Measurements from ENCODE around the gene RABL6. TPM values are rescaled to one million over a fixed set of nuclear protein-coding genes. Genes with fewer than 3 reads are reported as not detected.
A peak's percentile ranks its signal among the peaks of the same experiment; 100 is the strongest.
"Not testable (repeated sequence)": the region's sequence is repeated elsewhere in the genome, so short reads cannot be mapped to it uniquely, and the experiment has no call there.

Gene RABL6
- 100 to 1,000 TPM in 1 of 2 donors, 10 to 100 TPM in 1; 51.5 to 108 TPM for total RNA-seq

GRCh38 chr9:136807281-136808074 is at the start of gene RABL6:
Gene RABL6 (plus strand): TSS chr9:136807948. CDS start chr9:136808197, 249 bp downstream.
- Mint-ChIP-seq H3K27ac (peak within 1 kb of the TSS; percentile 87), H3K4me3 (peak within 1 kb of the TSS; percentile 92), H3K27me3 (no peaks in the 10 kb centered on the region), H3K4me1 (peaks cover 4% of the 10 kb centered on the region), H3K9me3 (no peaks in the 10 kb centered on the region), H3K36me3 (ENCODE audit: low read depth) (peaks cover 24% of the 10 kb centered on the region)
- peak; percentile 92 for ATAC-seq (replicated peaks)

GRCh38 chr9:136759001-136759400 is 48.7 kb upstream of the RABL6 start:
- no peak for ATAC-seq (replicated peaks)
- H3K4me1 Mint-ChIP-seq = no peaks in the 10 kb centered on the region
- no peak overlapping the region for H3K4me3 Mint-ChIP-seq
- H3K36me3 Mint-ChIP-seq (ENCODE audit: low read depth) = no peaks in the 10 kb centered on the region
- peaks cover 4% of the 10 kb centered on the region for H3K27me3 Mint-ChIP-seq
- H3K27ac Mint-ChIP-seq = no peak overlapping the region
- no peaks in the 10 kb centered on the region for H3K9me3 Mint-ChIP-seq

GRCh38 chr9:136759436-136760325 is 48.1 kb upstream of the RABL6 start:
- Mint-ChIP-seq H3K4me1 (no peaks in the 10 kb centered on the region), H3K36me3 (ENCODE audit: low read depth) (no peaks in the 10 kb centered on the region), H3K9me3 (no peaks in the 10 kb centered on the region), H3K27me3 (peaks cover 4% of the 10 kb centered on the region), H3K4me3 (no peak overlapping the region), H3K27ac (no peak overlapping the region)
- no peak for ATAC-seq (replicated peaks)

- Mint-ChIP-seq H3K9me3 (no peaks in the 10 kb centered on the region), H3K36me3 (ENCODE audit: low read depth) (no peaks in the 10 kb centered on the region), H3K27ac (no peak overlapping the region), H3K27me3 (peaks cover 4% of the 10 kb centered on the region), H3K4me3 (no peak overlapping the region), H3K4me1 (no peaks in the 10 kb centered on the region)
- ATAC-seq (replicated peaks) = no peak
Observed at GRCh38 chr9:136760424-136760823, 47.3 kb upstream of the RABL6 start.

- H3K4me1 Mint-ChIP-seq; H3K27ac Mint-ChIP-seq; H3K4me3 Mint-ChIP-seq; H3K27me3 Mint-ChIP-seq; H3K9me3 Mint-ChIP-seq; H3K36me3 Mint-ChIP-seq (ENCODE audit: low read depth): not testable (repeated sequence)
- peak; percentile 34 for ATAC-seq (replicated peaks)
Observed at GRCh38 chr9:136760834-136761544, 46.8 kb upstream of the RABL6 start.

GRCh38 chr9:136761545-136761981 is 46.2 kb upstream of the RABL6 start:
- Mint-ChIP-seq H3K36me3 (ENCODE audit: low read depth) (no peaks in the 10 kb centered on the region), H3K4me1 (peaks cover under 1% of the 10 kb centered on the region), H3K4me3 (no peak overlapping the region), H3K9me3 (no peaks in the 10 kb centered on the region), H3K27me3 (peaks cover 4% of the 10 kb centered on the region), H3K27ac (no peak overlapping the region)
- ATAC-seq (replicated peaks) = no peak

GRCh38 chr9:136762221-136762691 is 45.5 kb upstream of the RABL6 start:
- no peak overlapping the region for H3K27ac Mint-ChIP-seq
- peaks cover 4% of the 10 kb centered on the region for H3K27me3 Mint-ChIP-seq
- no peak for ATAC-seq (replicated peaks)
- no peaks in the 10 kb centered on the region for H3K9me3 Mint-ChIP-seq
- peaks cover 6% of the 10 kb centered on the region for H3K4me1 Mint-ChIP-seq
- H3K36me3 Mint-ChIP-seq (ENCODE audit: low read depth) = no peaks in the 10 kb centered on the region
- no peak overlapping the region for H3K4me3 Mint-ChIP-seq

GRCh38 chr9:136762915-136763648 is 44.7 kb upstream of the RABL6 start:
- no peaks in the 10 kb centered on the region for H3K36me3 Mint-ChIP-seq (ENCODE audit: low read depth)
- H3K4me3 Mint-ChIP-seq = no peak overlapping the region
- peaks cover 9% of the 10 kb centered on the region for H3K27me3 Mint-ChIP-seq
- H3K4me1 Mint-ChIP-seq = peaks cover 6% of the 10 kb centered on the region
- H3K27ac Mint-ChIP-seq = no peak overlapping the region
- no peaks in the 10 kb centered on the region for H3K9me3 Mint-ChIP-seq
- ATAC-seq (replicated peaks) = no peak

- H3K27ac Mint-ChIP-seq = no peak overlapping the region
- H3K36me3 Mint-ChIP-seq (ENCODE audit: low read depth) = no peaks in the 10 kb centered on the region
- H3K4me1 Mint-ChIP-seq = peaks cover 6% of the 10 kb centered on the region
- H3K9me3 Mint-ChIP-seq = no peaks in the 10 kb centered on the region
- H3K27me3 Mint-ChIP-seq = peaks cover 9% of the 10 kb centered on the region
- ATAC-seq (replicated peaks) = no peak
- H3K4me3 Mint-ChIP-seq = no peak overlapping the region
Observed at GRCh38 chr9:136763649-136764035, 44.1 kb upstream of the RABL6 start.

GRCh38 chr9:136764301-136764891 is 43.4 kb upstream of the RABL6 start, which contains the start of gene LCN15:
Gene LCN15 (minus strand): TSS chr9:136764518. CDS start chr9:136764488, 30 bp downstream.
- Mint-ChIP-seq H3K27ac (no peak within 1 kb of the TSS), H3K9me3 (no peaks in the 10 kb centered on the region), H3K4me3 (no peak within 1 kb of the TSS), H3K4me1 (peaks cover 6% of the 10 kb centered on the region), H3K36me3 (ENCODE audit: low read depth) (no peaks in the 10 kb centered on the region), H3K27me3 (peaks cover 9% of the 10 kb centered on the region)
- ATAC-seq (replicated peaks) = no peak

- Mint-ChIP-seq H3K27ac (no peak overlapping the region), H3K27me3 (peaks cover 9% of the 10 kb centered on the region), H3K36me3 (ENCODE audit: low read depth) (no peaks in the 10 kb centered on the region), H3K4me3 (no peak overlapping the region), H3K9me3 (no peaks in the 10 kb centered on the region), H3K4me1 (peaks cover 6% of the 10 kb centered on the region)
- ATAC-seq (replicated peaks) = no peak
Observed at GRCh38 chr9:136765041-136765440, 42.7 kb upstream of the RABL6 start.

GRCh38 chr9:136765745-136766409 is 41.9 kb upstream of the RABL6 start:
- H3K27me3 Mint-ChIP-seq; H3K36me3 Mint-ChIP-seq (ENCODE audit: low read depth); H3K9me3 Mint-ChIP-seq; H3K4me1 Mint-ChIP-seq: not testable (repeated sequence)
- H3K4me3 Mint-ChIP-seq = peak overlapping the region; percentile 50
- peak overlapping the region; percentile 61 for H3K27ac Mint-ChIP-seq
- ATAC-seq (replicated peaks) = peak; percentile 68

All from activated T-helper 17 cell treated with anti-CD3 and anti-CD28 coated beads, Interleukin-2, amount 50 U/mL, for 72 hours (primary cell).